GM19455 (cell line): Measurements from ENCODE around the gene RNF123.

Experiments used
- ATAC-seq: cut with Tn5 transposase; IDR thresholded peaks from one replicate; pipeline ENCODE4 v1.9.1; 2021; ENCODE audit not compliant: unreplicated experiment

The RNF123 gene

GRCh38 chr3:49657208-49657915 is 32.0 kb upstream of the RNF123 start:
- ATAC-seq, result no peak

GRCh38 chr3:49658711-49659110 is 30.6 kb upstream of the RNF123 start:
- ATAC-seq, result no peak

GRCh38 chr3:49659756-49660155 is 29.6 kb upstream of the RNF123 start:
- no peak for ATAC-seq

GRCh38 chr3:49661281-49661680 is 28.1 kb upstream of the RNF123 start:
- no peak for ATAC-seq

- no peak for ATAC-seq
These were observed 27.3 kb upstream of the RNF123 start for GRCh38 chr3:49662021-49662420.

- no peak for ATAC-seq
These were observed 26.5 kb upstream of the RNF123 start for GRCh38 chr3:49662720-49663413.

- ATAC-seq, result no peak
These were observed 25.5 kb upstream of the RNF123 start for GRCh38 chr3:49663831-49664230.

GRCh38 chr3:49664300-49664699 is 25.1 kb upstream of the RNF123 start:
- no peak for ATAC-seq

GRCh38 chr3:49665822-49666519 is 23.4 kb upstream of the RNF123 start:
- no peak for ATAC-seq

GRCh38 chr3:49666592-49666991 is 22.8 kb upstream of the RNF123 start:
- ATAC-seq, result no peak

GRCh38 chr3:49667701-49668413 is 21.5 kb upstream of the RNF123 start:
- no peak for ATAC-seq

GRCh38 chr3:49668414-49668797 is 21.0 kb upstream of the RNF123 start:
- ATAC-seq, result no peak

GRCh38 chr3:49668861-49669260 is 20.5 kb upstream of the RNF123 start:
- ATAC-seq, result no peak

GRCh38 chr3:49669352-49669751 is 20.0 kb upstream of the RNF123 start:
- ATAC-seq, result no peak

GRCh38 chr3:49670940-49671290 is 18.4 kb upstream of the RNF123 start:
- ATAC-seq, result no peak

GRCh38 chr3:49671291-49672288 is 17.8 kb upstream of the RNF123 start:
- ATAC-seq, result no peak

- ATAC-seq, result no peak
These were observed 16.1 kb upstream of the RNF123 start for GRCh38 chr3:49673121-49673714.

GRCh38 chr3:49673715-49674496 is 15.5 kb upstream of the RNF123 start, which contains the start of gene APEH:
APEH (plus strand) TSS chr3:49674351; CDS start chr3:49674402, 51 bp downstream.
- peak; percentile 75 for ATAC-seq

GRCh38 chr3:49674497-49674983 is 14.8 kb upstream of the RNF123 start:
- peak; percentile 32 for ATAC-seq
